Measurements from ENCODE around the gene MAPK8.
A peak's percentile ranks its signal among the peaks of the same experiment; 100 is the strongest.

GRCh38 chr10:48444266-48444665, 137.8 kb downstream of the MAPK8 start:
- TF ChIP-seq CTCF (IDR thresholded peaks at IDR 0.05 in 2 of 3, conservative IDR thresholded peaks at IDR 0.05 in 1 of 3; ENCODE audit: insufficient read depth in 2 of 3, low read depth in 1 of 3, low read length in 3 of 3) (peak; percentile 65 to 80 (median 67)), HBP1 (CRISPR knock-in tag; IDR thresholded peaks at IDR 0.05) (no peak), POLR2AphosphoS5 (IDR thresholded peaks at IDR 0.05; ENCODE audit: control insufficient read depth, insufficient read depth, low read depth, low read length) (no peak), TBL1XR1 (IDR thresholded peaks at IDR 0.05; ENCODE audit: low read length in 2 of 2) (no peak), RFX5 (IDR thresholded peaks at IDR 0.05; ENCODE audit: low read depth, low read length) (no peak), ZFP36 (IDR thresholded peaks at IDR 0.05; ENCODE audit: low read depth, low read length, partially characterized antibody) (no peak), ZNF133 (CRISPR knock-in tag; IDR thresholded peaks at IDR 0.05) (no peak)

Data from K562 (cell line).